DOHH2 (cell line): ENCODE results near the gene GCA.

ENCODE experiments used
- H3F3A ChIP-seq: fragments of 200-600 bp; sonication (generic), shearing (Covaris generic); 2 replicates; pipeline ENCODE4 v1.6.0; 2016; ENCODE audit warnings: antibody characterized with exemption, mild to moderate bottlenecking; ENCODE audit not compliant: control insufficient read depth, insufficient read depth
- H3K27ac ChIP-seq: fragments of 200-600 bp; sonication (generic); 2 replicates; pipeline ENCODE4 v1.5.1; 2014; ENCODE audit warnings: low read depth, mild to moderate bottlenecking, low read length, moderate library complexity
- H3K27me3 ChIP-seq: fragments of 200-600 bp; sonication (generic); 2 replicates; pipeline ENCODE4 v1.6.1; 2014; ENCODE audit warnings: mild to moderate bottlenecking, low read length, mixed read lengths; ENCODE audit not compliant: control insufficient read depth
- H3K36me3 ChIP-seq: fragments of 200-600 bp; sonication (generic); 2 replicates; pipeline ENCODE4 v1.6.1; 2014; ENCODE audit warnings: mild to moderate bottlenecking, low read length, moderate library complexity, mixed read lengths; ENCODE audit not compliant: control insufficient read depth
- H3K4me1 ChIP-seq: fragments of 200-600 bp; sonication (generic); 2 replicates; pipeline ENCODE4 v1.6.1; 2014; ENCODE audit warnings: mild to moderate bottlenecking, low read length, mixed read lengths; ENCODE audit not compliant: control insufficient read depth
- H3K4me2 ChIP-seq: fragments of 200-600 bp; sonication (generic); 2 replicates; pipeline ENCODE4 v1.6.0; 2014; ENCODE audit warnings: mild to moderate bottlenecking, low read length, moderate library complexity
- H3K4me3 ChIP-seq: fragments of 200-600 bp; sonication (generic); 2 replicates; pipeline ENCODE4 v1.5.1; 2014; ENCODE audit warnings: mild to moderate bottlenecking, low read length, mixed read lengths
- H3K79me2 ChIP-seq: fragments of 200-600 bp; sonication (generic); 2 replicates; pipeline ENCODE4 v1.6.1; 2014; ENCODE audit warnings: mild to moderate bottlenecking, low read length, mixed read lengths; ENCODE audit not compliant: control insufficient read depth
- H3K9me2 ChIP-seq: fragments of 200-600 bp; sonication (generic); replicated peaks from 2 replicates; pipeline ENCODE4 v1.6.1; 2014; ENCODE audit warnings: mild to moderate bottlenecking, low read length, mixed read lengths; ENCODE audit not compliant: control insufficient read depth
- H3K9me3 ChIP-seq: fragments of 200-600 bp; sonication (generic); 2 replicates; pipeline ENCODE4 v1.6.1; 2014; ENCODE audit warnings: antibody characterized with exemption, low read length, mixed read lengths; ENCODE audit not compliant: control insufficient read depth, insufficient read depth
- H4K20me1 ChIP-seq: fragments of 200-600 bp; sonication (generic); 2 replicates; pipeline ENCODE4 v1.6.0; 2014; ENCODE audit warnings: low read depth, mild to moderate bottlenecking, antibody characterized with exemption, low read length, moderate library complexity; ENCODE audit not compliant: control insufficient read depth, insufficient read depth
- CTCF ChIP-seq: fragments of 200-600 bp; sonication (generic); IDR thresholded peaks from one replicate; pipeline ENCODE4 v1.5.1; 2014; ENCODE audit warnings: antibody characterized with exemption, mild to moderate bottlenecking, low read depth, low read length; ENCODE audit not compliant: poor library complexity, severe bottlenecking
- EZH2phosphoT487 ChIP-seq: fragments of 200-600 bp; sonication (generic); IDR thresholded peaks from 2 replicates; pipeline ENCODE4 v1.6.1; 2017; ENCODE audit warnings: borderline replicate concordance, mild to moderate bottlenecking, antibody characterized with exemption, low read length, moderate library complexity, mixed read lengths

GCA gene

GRCh38 chr2:162301877-162302276, 42.1 kb upstream of the GCA start:
- Histone ChIP-seq H3K4me1 (no peaks in the 10 kb centered on the region), H3K9me2 (no peaks in the 10 kb centered on the region), H3K4me2 (no peak overlapping the region), H3K27ac (no peak overlapping the region), H4K20me1 (no peaks in the 10 kb centered on the region), H3F3A (no peaks in the 10 kb centered on the region), H3K27me3 (no peaks in the 10 kb centered on the region), H3K9me3 (no peaks in the 10 kb centered on the region), H3K4me3 (no peak overlapping the region), H3K79me2 (no peaks in the 10 kb centered on the region), H3K36me3 (no peaks in the 10 kb centered on the region)
- no peak for TF ChIP-seq CTCF
- no peak for TF ChIP-seq EZH2phosphoT487

GRCh38 chr2:162305901-162306300, 38.0 kb upstream of the GCA start:
- no peaks in the 10 kb centered on the region for H4K20me1 ChIP-seq
- no peaks in the 10 kb centered on the region for H3K36me3 ChIP-seq
- no peaks in the 10 kb centered on the region for H3K4me1 ChIP-seq
- no peak overlapping the region for H3K4me2 ChIP-seq
- H3F3A ChIP-seq = no peaks in the 10 kb centered on the region
- no peaks in the 10 kb centered on the region for H3K9me2 ChIP-seq
- no peak overlapping the region for H3K27ac ChIP-seq
- no peaks in the 10 kb centered on the region for H3K9me3 ChIP-seq
- TF ChIP-seq CTCF (no peak), EZH2phosphoT487 (no peak)
- H3K27me3 ChIP-seq = no peaks in the 10 kb centered on the region
- no peak overlapping the region for H3K4me3 ChIP-seq
- no peaks in the 10 kb centered on the region for H3K79me2 ChIP-seq

- Histone ChIP-seq H3K27ac (no peak overlapping the region), H3F3A (no peaks in the 10 kb centered on the region), H3K4me2 (no peak overlapping the region), H3K9me2 (no peaks in the 10 kb centered on the region), H3K9me3 (no peaks in the 10 kb centered on the region), H4K20me1 (no peaks in the 10 kb centered on the region), H3K79me2 (no peaks in the 10 kb centered on the region), H3K36me3 (no peaks in the 10 kb centered on the region), H3K4me1 (no peaks in the 10 kb centered on the region), H3K4me3 (no peak overlapping the region), H3K27me3 (peaks cover 6% of the 10 kb centered on the region; the same call in 1 of the 2 replicates)
- no peak for TF ChIP-seq CTCF
- no peak for TF ChIP-seq EZH2phosphoT487
Measured at GRCh38 chr2:162308747-162309503, 35.0 kb upstream of the GCA start.
